Gastrocnemius medialis (tissue), 4 donors: ENCODE data around the gene GNPDA2. TPM values are rescaled to one million over a fixed set of nuclear protein-coding genes. Genes with fewer than 3 reads are reported as not detected.

Experiments
- ATAC-seq, 2 donors: fragments of 150-250 bp; one replicate each; pipeline ENCODE4 v1.9.1; 2016
- DNase-seq, 2 donors: peaks; one replicate each; pipeline ENCODE4 v3.0.0-alpha.2; 2019
- H3K27ac ChIP-seq, 4 donors: fragments of 200-600 bp; sonication (generic); 1 replicate in 1 of 4; 2 replicates in 3 of 4; pipeline ENCODE4 v1.5.1; 2016 to 2018; ENCODE audit warnings: mild to moderate bottlenecking in 2 of 4, moderate library complexity in 1 of 4
- H3K27me3 ChIP-seq, 3 donors: fragments of 200-600 bp; sonication (generic) in 2 of 3; 1 replicate in 1 of 3; 2 replicates in 2 of 3; pipeline versions ENCODE4 v1.5.1 to v1.6.0; 2016 to 2019; ENCODE audit warnings: mild to moderate bottlenecking in 1 of 3, moderate library complexity in 1 of 3
- H3K36me3 ChIP-seq, 2 donors: fragments of 200-600 bp; sonication (generic) in 1 of 2; one replicate each; pipeline ENCODE4 v1.5.1; 2017 to 2018
- H3K4me1 ChIP-seq, 2 donors: fragments of 200-600 bp; sonication (generic) in 1 of 2; one replicate each; pipeline ENCODE4 v1.5.1; 2016 to 2017; ENCODE audit warnings: mild to moderate bottlenecking in 2 of 2
- H3K4me3 ChIP-seq, 4 donors: fragments of 200-600 bp; sonication (generic) in 3 of 4; 1 replicate in 1 of 4; 2 replicates in 3 of 4; pipeline ENCODE4 v1.5.1; 2016 to 2019; ENCODE audit warnings: mild to moderate bottlenecking in 2 of 4
- H3K9me3 ChIP-seq, 3 donors: fragments of 200-600 bp; sonication (generic) in 2 of 3; 1 replicate in 1 of 3; 2 replicates in 2 of 3; pipeline ENCODE4 v1.5.1; 2016 to 2019
- POLR2A ChIP-seq, 2 donors: fragments of 450-650 bp; IDR thresholded peaks; one replicate each; pipeline ENCODE4 v1.6.1; 2017; ENCODE audit warnings: antibody characterized with exemption in 2 of 2, mild to moderate bottlenecking in 2 of 2, moderate library complexity in 2 of 2
- in situ Hi-C, 4 donors: fragments of 200-750 bp; cut with MboI; loops; one replicate each; pipeline versions ENCODE4 v1.15.0 to v1.8.0; 2017; ENCODE audit warnings: low sequenced_read_pairs in 4 of 4
- intact Hi-C: fragments of 100-400 bp; cut with DNase I; formaldehyde crosslinking; loops from one replicate; pipeline ENCODE4 v1.15.1; 2023; ENCODE audit warnings: low total_unique reads
- total RNA-seq, 4 donors: library from RNA; depleted of rRNA; stranded (reverse); fragments of >200 nt; gene quantifications; one replicate each; pipeline versions ENCODE4 v1.1.0 to v1.2.3, GENCODE V29; 2016
- TF ChIP-seq, protein P1 (sequence below), 5 experiments: fragments of 450-650 bp in 3 of 5; fragments of 200-600 bp in 2 of 5; sonication (generic) in 2 of 5; IDR thresholded peaks in 4 of 5; conservative IDR thresholded peaks in 1 of 5; 1 replicate in 4 of 5; 2 replicates in 1 of 5; pipeline ENCODE4 v1.5.1; 2016 to 2019; ENCODE audit warnings: antibody characterized with exemption in 5 of 5, mild to moderate bottlenecking in 3 of 5, moderate library complexity in 3 of 5

The GNPDA2 gene
- 10 to 100 TPM in 2 of 4 donors, 1 to 10 TPM in 2; 6.2 to 16.6 (median 10.7) TPM for total RNA-seq

DNA sequence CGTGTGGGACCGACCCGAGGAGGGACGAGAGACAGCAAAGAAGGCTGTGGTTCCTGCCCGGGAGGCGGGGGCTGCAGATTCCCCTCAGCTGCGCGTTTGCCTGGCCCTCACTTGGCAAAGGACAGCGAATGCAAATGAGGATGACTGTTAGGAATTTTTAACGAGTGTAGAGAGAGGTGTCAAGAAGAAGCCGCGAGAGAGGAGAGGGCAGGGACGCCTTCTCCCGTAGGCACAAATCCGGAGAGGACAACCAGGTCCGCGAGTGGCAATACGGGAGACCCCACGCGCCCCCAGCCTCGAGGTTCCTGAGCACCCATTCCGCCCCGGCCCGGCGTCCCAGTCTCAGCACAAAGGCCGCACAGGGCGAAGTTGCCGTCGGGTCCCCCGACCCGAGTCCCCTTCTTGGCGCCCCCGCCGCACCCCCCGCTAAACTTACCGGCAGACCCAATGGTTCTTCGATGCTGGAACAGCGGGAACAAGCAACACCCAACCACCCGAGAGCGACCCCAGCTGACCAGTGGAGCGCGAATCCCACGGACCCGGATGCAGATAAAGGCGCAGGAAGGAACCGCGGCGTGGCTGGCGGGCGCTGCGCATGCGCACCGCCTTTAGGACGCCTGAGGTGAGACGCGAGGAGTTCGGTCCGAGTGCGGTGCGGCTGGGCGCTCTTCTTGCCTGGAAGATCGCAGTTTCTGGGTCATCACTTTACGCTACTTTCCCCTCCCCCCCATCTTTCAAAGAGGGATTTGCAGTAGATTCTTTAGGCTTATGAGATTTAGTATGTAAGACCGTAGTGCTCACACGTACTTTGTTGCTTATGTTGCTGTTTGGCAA is at the start of gene GNPDA2:
Gene GNPDA2, minus strand, starts transcription at position 519 of the 834 bp plus-strand sequence. CDS start 4,349 bp downstream, outside the sequence.
- DNase-seq (peak; percentile 81 to 90), ATAC-seq (peak; percentile 91 to 96)
- intact Hi-C loops (loop anchor here (2.0 kb wide), 1 partner anchor 49 kb away; no protein-coding TSS in a partner anchor), in situ Hi-C loops (no loop called here)
- Histone ChIP-seq H3K4me1 (peaks cover 11 to 16% of the 10 kb centered on the region in 2 donors), H3K27me3 (no peaks in the 10 kb centered on the region), H3K36me3 (no peaks in the 10 kb centered on the region), H3K4me3 (peak within 1 kb of the TSS; percentile 81 to 95 (median 88)), H3K27ac (peak within 1 kb of the TSS; percentile 80 to 87 (median 84)), H3K9me3 (no peaks in the 10 kb centered on the region)
- peak; percentile 43 to 48 for TF ChIP-seq POLR2A (IDR thresholded peaks at IDR 0.05)
- TF ChIP-seq, protein P1, sequence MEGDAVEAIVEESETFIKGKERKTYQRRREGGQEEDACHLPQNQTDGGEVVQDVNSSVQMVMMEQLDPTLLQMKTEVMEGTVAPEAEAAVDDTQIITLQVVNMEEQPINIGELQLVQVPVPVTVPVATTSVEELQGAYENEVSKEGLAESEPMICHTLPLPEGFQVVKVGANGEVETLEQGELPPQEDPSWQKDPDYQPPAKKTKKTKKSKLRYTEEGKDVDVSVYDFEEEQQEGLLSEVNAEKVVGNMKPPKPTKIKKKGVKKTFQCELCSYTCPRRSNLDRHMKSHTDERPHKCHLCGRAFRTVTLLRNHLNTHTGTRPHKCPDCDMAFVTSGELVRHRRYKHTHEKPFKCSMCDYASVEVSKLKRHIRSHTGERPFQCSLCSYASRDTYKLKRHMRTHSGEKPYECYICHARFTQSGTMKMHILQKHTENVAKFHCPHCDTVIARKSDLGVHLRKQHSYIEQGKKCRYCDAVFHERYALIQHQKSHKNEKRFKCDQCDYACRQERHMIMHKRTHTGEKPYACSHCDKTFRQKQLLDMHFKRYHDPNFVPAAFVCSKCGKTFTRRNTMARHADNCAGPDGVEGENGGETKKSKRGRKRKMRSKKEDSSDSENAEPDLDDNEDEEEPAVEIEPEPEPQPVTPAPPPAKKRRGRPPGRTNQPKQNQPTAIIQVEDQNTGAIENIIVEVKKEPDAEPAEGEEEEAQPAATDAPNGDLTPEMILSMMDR (IDR thresholded peaks at IDR 0.05 in 4 of 5, conservative IDR thresholded peaks at IDR 0.05 in 1 of 5), result no peak

DNA sequence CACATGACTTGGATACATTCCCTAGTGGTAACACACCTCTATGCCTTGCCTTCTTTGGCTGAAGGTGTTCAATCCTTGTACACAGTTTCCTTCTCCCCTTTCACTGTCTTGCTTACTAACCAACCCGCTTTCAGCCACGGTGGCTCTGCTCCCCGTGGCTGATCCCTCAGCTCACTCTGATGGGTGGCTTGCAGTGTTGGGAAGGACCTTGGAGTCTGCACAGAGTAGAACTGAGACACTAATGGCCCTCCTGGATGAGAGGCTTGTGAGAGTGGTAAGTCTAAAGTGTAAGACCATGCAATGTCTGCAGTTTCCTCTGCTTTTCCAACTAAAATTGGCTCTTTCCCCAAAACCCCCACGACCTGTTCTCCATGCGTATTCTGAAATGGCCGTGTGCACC is 46.0 kb upstream of the GNPDA2 start:
- ATAC-seq, result no peak
- in situ Hi-C loops, result no loop called here
- no peak for TF ChIP-seq POLR2A (IDR thresholded peaks at IDR 0.05)
- TF ChIP-seq, protein P1 (IDR thresholded peaks at IDR 0.05 in 4 of 5, conservative IDR thresholded peaks at IDR 0.05 in 1 of 5), result no peak
- H3K27ac ChIP-seq, result no peak overlapping the region
- H3K4me1 ChIP-seq, result no peaks in the 10 kb centered on the region
- no peaks in the 10 kb centered on the region for H3K9me3 ChIP-seq
- H3K36me3 ChIP-seq, result no peaks in the 10 kb centered on the region
- no peaks in the 10 kb centered on the region for H3K27me3 ChIP-seq
- no peak overlapping the region for H3K4me3 ChIP-seq
- intact Hi-C loops, result no loop called here
- DNase-seq, result no peak

DNA sequence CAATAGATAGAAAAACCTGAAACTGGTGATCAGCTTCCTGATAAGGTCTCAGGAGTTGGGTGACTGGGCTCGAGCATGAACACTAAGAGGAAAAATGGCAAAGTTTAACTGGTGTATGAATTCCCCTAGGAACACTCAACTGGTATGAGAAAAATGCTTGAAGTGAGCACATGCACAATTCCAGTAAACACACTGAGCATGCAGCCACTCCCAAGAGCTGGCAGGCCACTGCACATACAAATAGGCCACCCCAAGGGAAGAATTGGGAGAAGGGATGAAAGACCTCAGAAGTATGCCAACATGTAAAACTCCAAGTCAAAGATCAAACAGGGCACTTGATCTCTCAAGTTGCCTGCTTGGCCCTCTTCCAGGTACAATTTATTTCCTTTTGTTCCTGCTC is 45.4 kb upstream of the GNPDA2 start:
- in situ Hi-C loops, result no loop called here
- Histone ChIP-seq H3K9me3 (no peaks in the 10 kb centered on the region), H3K36me3 (no peaks in the 10 kb centered on the region), H3K4me1 (no peaks in the 10 kb centered on the region), H3K27me3 (no peaks in the 10 kb centered on the region), H3K27ac (no peak overlapping the region), H3K4me3 (no peak overlapping the region)
- TF ChIP-seq POLR2A (IDR thresholded peaks at IDR 0.05), result no peak
- TF ChIP-seq, protein P1 (IDR thresholded peaks at IDR 0.05 in 4 of 5, conservative IDR thresholded peaks at IDR 0.05 in 1 of 5), result no peak
- intact Hi-C loops, result no loop called here
- ATAC-seq, result no peak
- no peak for DNase-seq

DNA sequence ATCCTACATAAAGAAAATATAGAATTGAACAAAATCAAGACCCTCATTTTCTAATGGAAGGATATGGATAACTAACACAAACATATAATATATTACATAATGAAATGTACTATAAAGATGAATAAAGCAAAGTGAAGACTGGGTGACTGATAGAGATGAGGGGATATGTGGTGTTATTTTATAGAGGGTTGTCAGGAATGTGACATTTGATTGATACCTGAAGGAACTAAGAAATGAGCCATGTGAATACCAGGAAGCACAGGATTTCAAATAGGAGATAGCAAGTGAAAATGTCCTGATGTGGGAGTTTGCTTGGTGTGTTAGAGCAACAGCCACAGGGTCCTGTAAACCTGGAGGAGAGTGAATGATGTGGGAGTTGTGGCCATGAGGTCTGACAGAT is 40.1 kb upstream of the GNPDA2 start:
- Histone ChIP-seq H3K9me3 (no peaks in the 10 kb centered on the region), H3K4me1 (no peaks in the 10 kb centered on the region), H3K27me3 (no peaks in the 10 kb centered on the region), H3K36me3 (no peaks in the 10 kb centered on the region), H3K4me3 (no peak overlapping the region), H3K27ac (no peak overlapping the region)
- intact Hi-C loops, result no loop called here
- in situ Hi-C loops, result no loop called here
- no peak for DNase-seq
- TF ChIP-seq POLR2A (IDR thresholded peaks at IDR 0.05), result no peak
- TF ChIP-seq, protein P1 (IDR thresholded peaks at IDR 0.05 in 4 of 5, conservative IDR thresholded peaks at IDR 0.05 in 1 of 5), result no peak
- no peak for ATAC-seq
